ENCODE measurements around the gene CYP4X1.
"Not testable (repeated sequence)": the region's sequence is repeated elsewhere in the genome, so short reads cannot be mapped to it uniquely, and the experiment has no call there.

DNA sequence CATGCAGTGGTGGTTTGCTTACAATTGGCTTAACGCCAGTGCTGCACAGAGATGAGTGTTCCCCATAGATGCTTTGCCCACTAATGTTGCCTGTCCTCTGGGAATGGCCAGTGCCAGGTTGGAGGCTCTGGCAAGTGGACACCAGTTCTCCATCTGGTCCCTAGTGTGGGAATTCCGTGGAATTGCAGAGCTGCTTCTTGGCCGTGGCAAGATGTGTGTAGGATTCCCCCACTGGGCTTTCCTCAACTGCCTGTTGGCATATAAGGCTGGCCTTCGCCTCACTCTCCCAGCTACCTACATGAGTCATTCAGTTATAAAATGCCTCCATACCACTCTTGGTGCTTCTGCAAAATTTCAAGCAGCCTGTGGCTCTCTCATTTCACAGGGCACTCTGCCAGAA lies 45.6 kb downstream of the CYP4X1 start:
- TF ChIP-seq, protein P1, sequence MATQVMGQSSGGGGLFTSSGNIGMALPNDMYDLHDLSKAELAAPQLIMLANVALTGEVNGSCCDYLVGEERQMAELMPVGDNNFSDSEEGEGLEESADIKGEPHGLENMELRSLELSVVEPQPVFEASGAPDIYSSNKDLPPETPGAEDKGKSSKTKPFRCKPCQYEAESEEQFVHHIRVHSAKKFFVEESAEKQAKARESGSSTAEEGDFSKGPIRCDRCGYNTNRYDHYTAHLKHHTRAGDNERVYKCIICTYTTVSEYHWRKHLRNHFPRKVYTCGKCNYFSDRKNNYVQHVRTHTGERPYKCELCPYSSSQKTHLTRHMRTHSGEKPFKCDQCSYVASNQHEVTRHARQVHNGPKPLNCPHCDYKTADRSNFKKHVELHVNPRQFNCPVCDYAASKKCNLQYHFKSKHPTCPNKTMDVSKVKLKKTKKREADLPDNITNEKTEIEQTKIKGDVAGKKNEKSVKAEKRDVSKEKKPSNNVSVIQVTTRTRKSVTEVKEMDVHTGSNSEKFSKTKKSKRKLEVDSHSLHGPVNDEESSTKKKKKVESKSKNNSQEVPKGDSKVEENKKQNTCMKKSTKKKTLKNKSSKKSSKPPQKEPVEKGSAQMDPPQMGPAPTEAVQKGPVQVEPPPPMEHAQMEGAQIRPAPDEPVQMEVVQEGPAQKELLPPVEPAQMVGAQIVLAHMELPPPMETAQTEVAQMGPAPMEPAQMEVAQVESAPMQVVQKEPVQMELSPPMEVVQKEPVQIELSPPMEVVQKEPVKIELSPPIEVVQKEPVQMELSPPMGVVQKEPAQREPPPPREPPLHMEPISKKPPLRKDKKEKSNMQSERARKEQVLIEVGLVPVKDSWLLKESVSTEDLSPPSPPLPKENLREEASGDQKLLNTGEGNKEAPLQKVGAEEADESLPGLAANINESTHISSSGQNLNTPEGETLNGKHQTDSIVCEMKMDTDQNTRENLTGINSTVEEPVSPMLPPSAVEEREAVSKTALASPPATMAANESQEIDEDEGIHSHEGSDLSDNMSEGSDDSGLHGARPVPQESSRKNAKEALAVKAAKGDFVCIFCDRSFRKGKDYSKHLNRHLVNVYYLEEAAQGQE (IDR thresholded peaks at IDR 0.05; ENCODE audit: low read depth), result not testable (repeated sequence)
- not testable (repeated sequence) for TF ChIP-seq EGR1 (IDR thresholded peaks at IDR 0.05; ENCODE audit: low read depth); EZH2 (IDR thresholded peaks at IDR 0.05); SRF (IDR thresholded peaks at IDR 0.05; ENCODE audit: low read depth); POLR2A (IDR thresholded peaks at IDR 0.05; ENCODE audit: borderline replicate concordance, extremely low read depth, insufficient read depth, insufficient read length); ELF1 (IDR thresholded peaks at IDR 0.05; ENCODE audit: borderline replicate concordance, low read depth); POLR2AphosphoS5 (IDR thresholded peaks at IDR 0.05; ENCODE audit: low read depth, low read length); EZH2phosphoT487 (IDR thresholded peaks at IDR 0.05; ENCODE audit: borderline replicate concordance); SP1 (IDR thresholded peaks at IDR 0.05; ENCODE audit: low read depth); ZNF274 (IDR thresholded peaks at IDR 0.05; ENCODE audit: low read depth, low read length); JUND (IDR thresholded peaks at IDR 0.05); SIN3A (IDR thresholded peaks at IDR 0.05; ENCODE audit: low read depth)
- TF ChIP-seq, protein P2, sequence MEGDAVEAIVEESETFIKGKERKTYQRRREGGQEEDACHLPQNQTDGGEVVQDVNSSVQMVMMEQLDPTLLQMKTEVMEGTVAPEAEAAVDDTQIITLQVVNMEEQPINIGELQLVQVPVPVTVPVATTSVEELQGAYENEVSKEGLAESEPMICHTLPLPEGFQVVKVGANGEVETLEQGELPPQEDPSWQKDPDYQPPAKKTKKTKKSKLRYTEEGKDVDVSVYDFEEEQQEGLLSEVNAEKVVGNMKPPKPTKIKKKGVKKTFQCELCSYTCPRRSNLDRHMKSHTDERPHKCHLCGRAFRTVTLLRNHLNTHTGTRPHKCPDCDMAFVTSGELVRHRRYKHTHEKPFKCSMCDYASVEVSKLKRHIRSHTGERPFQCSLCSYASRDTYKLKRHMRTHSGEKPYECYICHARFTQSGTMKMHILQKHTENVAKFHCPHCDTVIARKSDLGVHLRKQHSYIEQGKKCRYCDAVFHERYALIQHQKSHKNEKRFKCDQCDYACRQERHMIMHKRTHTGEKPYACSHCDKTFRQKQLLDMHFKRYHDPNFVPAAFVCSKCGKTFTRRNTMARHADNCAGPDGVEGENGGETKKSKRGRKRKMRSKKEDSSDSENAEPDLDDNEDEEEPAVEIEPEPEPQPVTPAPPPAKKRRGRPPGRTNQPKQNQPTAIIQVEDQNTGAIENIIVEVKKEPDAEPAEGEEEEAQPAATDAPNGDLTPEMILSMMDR (IDR thresholded peaks at IDR 0.05 in 2 of 3, conservative IDR thresholded peaks at IDR 0.05 in 1 of 3; ENCODE audit: borderline replicate concordance in 1 of 3, insufficient read depth in 1 of 3, low read depth in 2 of 3, low read length in 2 of 3), result not testable (repeated sequence)
- TF ChIP-seq, protein P3, sequence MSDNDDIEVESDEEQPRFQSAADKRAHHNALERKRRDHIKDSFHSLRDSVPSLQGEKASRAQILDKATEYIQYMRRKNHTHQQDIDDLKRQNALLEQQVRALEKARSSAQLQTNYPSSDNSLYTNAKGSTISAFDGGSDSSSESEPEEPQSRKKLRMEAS (IDR thresholded peaks at IDR 0.05), result not testable (repeated sequence)
